ENCODE measurements around the gene CCDC142. TPM values are rescaled to one million over a fixed set of nuclear protein-coding genes. Genes with fewer than 3 reads are reported as not detected.

Gene CCDC142
- total and polyA plus RNA-seq, 9 of the 15 experiments (the other 6 are each of a cell fraction or from before 2014, with no cell fraction given): 0.55 to 11.7 (median 7.2) TPM

DNA sequence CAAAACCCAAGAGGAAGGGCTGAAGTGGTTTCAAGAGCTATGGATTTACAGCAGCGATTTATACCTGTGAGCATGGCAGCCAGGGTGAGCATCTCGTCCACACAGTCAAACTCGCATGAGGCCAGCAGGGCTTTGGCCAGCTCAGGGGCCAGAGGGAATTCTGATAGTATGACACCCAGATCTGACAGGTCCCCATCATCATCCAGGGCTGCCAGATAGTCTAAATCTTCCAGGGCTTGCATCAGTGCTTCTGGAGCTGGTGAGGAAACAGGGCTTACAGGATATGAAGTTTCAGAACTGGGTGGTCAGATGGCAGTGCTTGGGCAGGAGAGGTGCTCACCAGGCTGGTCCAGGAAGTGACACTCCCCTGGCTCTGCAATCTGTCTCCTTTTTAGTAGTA is 39.7 kb upstream of the CCDC142 start (continued):
- TF ChIP-seq, protein P1, sequence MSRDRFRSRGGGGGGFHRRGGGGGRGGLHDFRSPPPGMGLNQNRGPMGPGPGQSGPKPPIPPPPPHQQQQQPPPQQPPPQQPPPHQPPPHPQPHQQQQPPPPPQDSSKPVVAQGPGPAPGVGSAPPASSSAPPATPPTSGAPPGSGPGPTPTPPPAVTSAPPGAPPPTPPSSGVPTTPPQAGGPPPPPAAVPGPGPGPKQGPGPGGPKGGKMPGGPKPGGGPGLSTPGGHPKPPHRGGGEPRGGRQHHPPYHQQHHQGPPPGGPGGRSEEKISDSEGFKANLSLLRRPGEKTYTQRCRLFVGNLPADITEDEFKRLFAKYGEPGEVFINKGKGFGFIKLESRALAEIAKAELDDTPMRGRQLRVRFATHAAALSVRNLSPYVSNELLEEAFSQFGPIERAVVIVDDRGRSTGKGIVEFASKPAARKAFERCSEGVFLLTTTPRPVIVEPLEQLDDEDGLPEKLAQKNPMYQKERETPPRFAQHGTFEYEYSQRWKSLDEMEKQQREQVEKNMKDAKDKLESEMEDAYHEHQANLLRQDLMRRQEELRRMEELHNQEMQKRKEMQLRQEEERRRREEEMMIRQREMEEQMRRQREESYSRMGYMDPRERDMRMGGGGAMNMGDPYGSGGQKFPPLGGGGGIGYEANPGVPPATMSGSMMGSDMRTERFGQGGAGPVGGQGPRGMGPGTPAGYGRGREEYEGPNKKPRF (IDR thresholded peaks at IDR 0.05; ENCODE audit: low read depth, low read length): no peak
- TF ChIP-seq EP300 (IDR thresholded peaks at IDR 0.05; ENCODE audit: low read length): no peak

DNA sequence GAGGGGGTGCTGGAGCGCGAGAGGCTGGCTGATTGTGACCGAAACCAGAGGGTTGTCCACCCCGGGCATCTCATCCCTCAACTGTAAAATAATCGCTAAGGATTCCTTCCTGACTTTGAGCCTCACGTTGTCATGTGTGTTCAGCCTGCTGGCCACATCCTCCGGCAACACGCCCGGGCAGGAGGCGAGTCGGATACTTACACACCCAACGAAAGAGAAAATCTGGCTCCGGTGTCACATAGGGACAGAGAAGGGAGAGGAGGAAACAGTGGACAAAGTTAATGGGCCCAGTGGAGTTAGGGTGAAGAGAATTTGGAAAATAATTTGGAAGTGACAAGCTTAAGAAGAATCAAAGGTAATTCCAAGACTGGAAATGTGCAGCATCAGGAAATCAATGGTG is 33.9 kb upstream of the CCDC142 start:
- Histone ChIP-seq H3K27ac (ENCODE audit: extremely low read depth, low read depth, low read length) (no peak overlapping the region), H3K27me3 (ENCODE audit: control insufficient read depth in 2 of 2, insufficient read depth in 2 of 2, low read length in 2 of 2) (no peaks in the 10 kb centered on the region), H3K4me2 (ENCODE audit: insufficient read depth, low read length) (no peak overlapping the region), H2AFZ (ENCODE audit: low read depth, low read length) (no peak overlapping the region), H3K4me1 (replicated peaks in 1 of 2; ENCODE audit: control insufficient read depth in 2 of 2, insufficient read depth in 2 of 2, low read length in 2 of 2) (peaks cover 0 to 19% of the 10 kb centered on the region in 2 experiments; a peak in 3 of 5 replicates), H4K20me1 (replicated peaks; ENCODE audit: control insufficient read depth, insufficient read depth, low read length) (no peaks in the 10 kb centered on the region), H3K79me2 (ENCODE audit: control insufficient read depth, insufficient read depth, low read length) (no peaks in the 10 kb centered on the region), H3K36me3 (ENCODE audit: control insufficient read depth, insufficient read depth, low read length) (no peaks in the 10 kb centered on the region), H3K9me1 (ENCODE audit: control insufficient read depth, insufficient read depth, low read length) (no peaks in the 10 kb centered on the region), H3K4me3 (no peak overlapping the region), H3K9me3 (replicated peaks; ENCODE audit: control insufficient read depth, insufficient read depth, low read depth, low read length) (no peaks in the 10 kb centered on the region), H3K9ac (ENCODE audit: insufficient read depth in 1 of 2, low read depth in 2 of 2, low read length in 2 of 2) (no peak overlapping the region)
- in situ Hi-C loops (cut with MboI) (no loop called here), intact Hi-C loops (cut with micrococcal nuclease) (no loop called here)
- ATAC-seq: no peak
- no peak for DNase-seq (ENCODE audit: extremely low read depth in 1 of 4, low spot score in 3 of 4)
- ChIA-PET CTCF (ENCODE audit: low intra/inter-chr PET ratio) (no interaction called here), POLR2A (interaction anchor here (1.5 kb wide), 1 partner anchor 11 kb away, joined by 5 read pairs; no protein-coding TSS in a partner anchor)
- WGBS (ENCODE audit: insufficient coverage, low coverage, missing lambda C conversion rate): 78% methylated on average over 10 of the region's 13 CpGs
- no peak for FAIRE-seq
- BruUV-seq (replicated peaks): no TSS peak
- TF ChIP-seq, protein P2, sequence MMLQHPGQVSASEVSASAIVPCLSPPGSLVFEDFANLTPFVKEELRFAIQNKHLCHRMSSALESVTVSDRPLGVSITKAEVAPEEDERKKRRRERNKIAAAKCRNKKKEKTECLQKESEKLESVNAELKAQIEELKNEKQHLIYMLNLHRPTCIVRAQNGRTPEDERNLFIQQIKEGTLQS (IDR thresholded peaks at IDR 0.05): no peak
- TF ChIP-seq, protein P2 (CRISPR knock-in tag; conservative IDR thresholded peaks at IDR 0.05): no peak
- TF ChIP-seq E2F3 (CRISPR knock-in tag; IDR thresholded peaks at IDR 0.05) (no peak), ZKSCAN3 (CRISPR knock-in tag; IDR thresholded peaks at IDR 0.05) (no peak), ZBTB17 (CRISPR knock-in tag; IDR thresholded peaks at IDR 0.05) (no peak), ADNP (tag; IDR thresholded peaks at IDR 0.05) (no peak), ZKSCAN1 (IDR thresholded peaks at IDR 0.05; ENCODE audit: low read depth, low read length) (no peak), HDAC6 (IDR thresholded peaks at IDR 0.05; ENCODE audit: low read depth, low read length) (no peak), RBM25 (IDR thresholded peaks at IDR 0.05; ENCODE audit: low read depth, low read length, severe bottlenecking) (no peak), POLR2H (tag; IDR thresholded peaks at IDR 0.05; ENCODE audit: low read depth) (no peak), ZNF217 (CRISPR knock-in tag; IDR thresholded peaks at IDR 0.05) (no peak)
- TF ChIP-seq, protein P3, sequence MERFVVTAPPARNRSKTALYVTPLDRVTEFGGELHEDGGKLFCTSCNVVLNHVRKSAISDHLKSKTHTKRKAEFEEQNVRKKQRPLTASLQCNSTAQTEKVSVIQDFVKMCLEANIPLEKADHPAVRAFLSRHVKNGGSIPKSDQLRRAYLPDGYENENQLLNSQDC (CRISPR knock-in tag; IDR thresholded peaks at IDR 0.05): no peak
- TF ChIP-seq, protein P4, sequence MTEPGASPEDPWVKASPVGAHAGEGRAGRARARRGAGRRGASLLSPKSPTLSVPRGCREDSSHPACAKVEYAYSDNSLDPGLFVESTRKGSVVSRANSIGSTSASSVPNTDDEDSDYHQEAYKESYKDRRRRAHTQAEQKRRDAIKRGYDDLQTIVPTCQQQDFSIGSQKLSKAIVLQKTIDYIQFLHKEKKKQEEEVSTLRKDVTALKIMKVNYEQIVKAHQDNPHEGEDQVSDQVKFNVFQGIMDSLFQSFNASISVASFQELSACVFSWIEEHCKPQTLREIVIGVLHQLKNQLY (CRISPR knock-in tag; conservative IDR thresholded peaks at IDR 0.05): no peak
- TF ChIP-seq, protein P5, sequence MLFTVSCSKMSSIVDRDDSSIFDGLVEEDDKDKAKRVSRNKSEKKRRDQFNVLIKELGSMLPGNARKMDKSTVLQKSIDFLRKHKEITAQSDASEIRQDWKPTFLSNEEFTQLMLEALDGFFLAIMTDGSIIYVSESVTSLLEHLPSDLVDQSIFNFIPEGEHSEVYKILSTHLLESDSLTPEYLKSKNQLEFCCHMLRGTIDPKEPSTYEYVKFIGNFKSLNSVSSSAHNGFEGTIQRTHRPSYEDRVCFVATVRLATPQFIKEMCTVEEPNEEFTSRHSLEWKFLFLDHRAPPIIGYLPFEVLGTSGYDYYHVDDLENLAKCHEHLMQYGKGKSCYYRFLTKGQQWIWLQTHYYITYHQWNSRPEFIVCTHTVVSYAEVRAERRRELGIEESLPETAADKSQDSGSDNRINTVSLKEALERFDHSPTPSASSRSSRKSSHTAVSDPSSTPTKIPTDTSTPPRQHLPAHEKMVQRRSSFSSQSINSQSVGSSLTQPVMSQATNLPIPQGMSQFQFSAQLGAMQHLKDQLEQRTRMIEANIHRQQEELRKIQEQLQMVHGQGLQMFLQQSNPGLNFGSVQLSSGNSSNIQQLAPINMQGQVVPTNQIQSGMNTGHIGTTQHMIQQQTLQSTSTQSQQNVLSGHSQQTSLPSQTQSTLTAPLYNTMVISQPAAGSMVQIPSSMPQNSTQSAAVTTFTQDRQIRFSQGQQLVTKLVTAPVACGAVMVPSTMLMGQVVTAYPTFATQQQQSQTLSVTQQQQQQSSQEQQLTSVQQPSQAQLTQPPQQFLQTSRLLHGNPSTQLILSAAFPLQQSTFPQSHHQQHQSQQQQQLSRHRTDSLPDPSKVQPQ (CRISPR knock-in tag; IDR thresholded peaks at IDR 0.05; ENCODE audit: borderline replicate concordance): no peak

Measured in K562 (cell line).